Left renal cortex interstitium (tissue), 4 donors: Measurements from ENCODE around the gene ADAMTS2. TPM values are rescaled to one million over a fixed set of nuclear protein-coding genes. Genes with fewer than 3 reads are reported as not detected.
"Not testable (repeated sequence)": the region's sequence is repeated elsewhere in the genome, so short reads cannot be mapped to it uniquely, and the experiment has no call there.

ENCODE experiments used
- DNase-seq, 4 donors: peaks; one replicate each; pipeline ENCODE4 v3.0.0-alpha.2; 2013; ENCODE audit warnings: low read depth in 4 of 4, low spot score in 2 of 4, missing footprints in 1 of 4
- polyA plus RNA-seq, 4 donors: library from polyadenylated mRNA; unstranded; fragments of 120-200 nt; gene quantifications; one replicate each; pipeline ENCODE4 v1.2.1, GENCODE V29; 2013; ENCODE audit not compliant: insufficient read length in 4 of 4

Gene ADAMTS2
- polyA plus RNA-seq, 4 donors, result 11.5 to 15.9 (median 12.1) TPM

DNA sequence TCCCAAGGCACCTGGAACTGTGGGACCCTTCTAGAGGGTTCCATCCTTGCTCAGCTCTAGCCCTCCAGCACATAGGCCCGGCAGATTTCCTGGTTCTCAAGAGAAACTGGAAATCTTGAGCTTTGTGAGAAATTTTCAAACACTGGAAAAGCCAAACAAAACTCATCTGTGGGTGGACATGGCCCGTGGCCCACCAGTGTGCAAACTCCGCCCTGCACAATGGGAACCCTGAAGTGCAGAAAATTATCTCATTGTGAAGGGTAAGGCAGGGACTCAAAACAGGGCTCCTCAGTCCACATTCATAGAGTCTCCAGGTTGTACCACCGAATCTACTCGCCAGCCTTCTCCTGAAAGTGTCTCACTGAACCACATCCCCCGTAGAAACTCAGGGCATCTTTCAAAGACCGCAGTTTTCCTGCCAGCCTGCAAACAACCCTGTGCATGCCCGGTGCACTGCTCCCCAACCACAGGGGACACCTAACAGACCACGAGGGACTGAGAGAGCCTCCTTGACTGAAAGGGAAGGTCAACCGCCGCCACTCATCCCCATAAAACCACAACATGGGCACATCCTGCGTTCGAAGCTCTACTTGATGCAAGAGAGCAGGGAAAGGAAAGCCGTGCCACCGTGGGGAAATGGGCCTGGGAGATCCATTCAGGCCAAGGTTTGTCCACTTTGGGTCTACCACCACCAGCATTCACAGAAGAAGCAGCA is 18.1 kb downstream of the ADAMTS2 start:
- no peak for DNase-seq

DNA sequence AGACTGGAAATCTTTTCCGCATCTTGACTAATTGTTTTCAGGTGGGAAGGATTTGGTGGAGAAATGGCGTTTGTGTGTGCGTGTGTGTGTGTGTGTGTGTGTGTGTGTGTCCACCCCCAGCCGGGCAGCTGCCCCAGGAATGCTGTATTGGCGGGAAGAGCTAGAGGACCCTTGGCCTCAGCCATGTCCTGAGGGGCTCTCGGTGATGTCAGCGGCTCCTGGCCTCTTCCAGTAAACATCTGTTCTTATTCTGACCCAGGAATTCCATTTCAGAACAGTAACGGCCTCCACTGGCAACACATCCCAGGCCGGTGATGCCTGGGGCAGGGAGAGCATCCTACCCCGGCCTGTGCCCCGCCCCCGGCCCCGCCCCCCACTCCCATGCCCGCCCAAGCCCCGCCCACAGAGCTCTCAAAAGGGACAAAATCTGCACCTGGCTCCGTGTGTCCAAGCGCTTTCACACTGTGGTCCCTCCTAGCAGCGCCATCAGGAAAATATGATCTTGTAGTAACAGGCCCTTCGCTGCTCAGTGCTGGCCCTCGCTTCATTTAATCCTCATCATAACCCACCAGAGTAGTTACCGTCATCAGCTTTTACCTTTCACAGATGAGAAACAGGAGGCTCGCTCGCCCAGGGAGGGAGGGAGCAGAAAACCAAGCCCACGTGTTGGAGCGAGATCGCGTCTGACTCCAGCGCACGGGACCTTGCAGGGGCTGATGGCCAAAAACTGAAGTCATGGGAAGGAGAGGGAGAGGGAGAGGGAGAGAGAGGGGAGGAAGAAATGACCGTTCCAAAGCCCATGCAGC is 18.9 kb downstream of the ADAMTS2 start:
- no peak for DNase-seq

DNA sequence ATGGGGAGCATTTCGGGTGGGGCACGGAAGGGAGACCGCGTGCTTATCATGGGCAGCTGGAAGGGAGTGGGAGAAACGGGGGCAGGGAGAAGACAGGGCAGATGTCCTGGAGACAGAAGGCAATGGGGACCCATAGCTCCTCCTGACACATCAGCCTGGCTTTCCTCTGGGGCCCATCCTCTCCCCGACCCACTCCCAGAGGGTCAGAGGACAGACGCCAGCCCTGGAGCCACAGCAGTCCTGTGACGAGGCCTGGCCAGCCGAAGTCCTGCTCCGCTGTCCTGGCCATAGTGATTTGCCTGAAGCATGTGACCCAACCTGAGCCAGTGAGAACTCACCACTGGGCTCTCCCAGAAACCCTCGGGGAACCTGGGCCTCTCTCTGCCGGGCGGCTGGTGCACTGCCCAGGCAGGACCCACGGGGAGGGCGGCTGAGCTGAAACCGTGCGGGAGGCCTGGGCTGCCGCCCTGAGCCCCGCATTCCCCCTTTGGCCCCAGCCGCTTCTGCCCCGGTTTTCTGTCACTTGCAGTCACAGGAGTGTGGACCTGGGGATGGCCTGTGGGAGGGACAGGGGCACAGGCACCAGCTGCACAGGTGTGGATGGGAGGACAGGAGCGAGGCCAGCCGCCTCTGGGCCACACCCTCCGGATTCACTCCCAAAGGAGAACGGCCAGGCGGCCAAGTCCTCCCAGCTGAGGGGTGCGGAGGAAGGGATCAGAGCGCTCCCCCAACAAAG is 19.8 kb downstream of the ADAMTS2 start:
- DNase-seq, result no peak

DNA sequence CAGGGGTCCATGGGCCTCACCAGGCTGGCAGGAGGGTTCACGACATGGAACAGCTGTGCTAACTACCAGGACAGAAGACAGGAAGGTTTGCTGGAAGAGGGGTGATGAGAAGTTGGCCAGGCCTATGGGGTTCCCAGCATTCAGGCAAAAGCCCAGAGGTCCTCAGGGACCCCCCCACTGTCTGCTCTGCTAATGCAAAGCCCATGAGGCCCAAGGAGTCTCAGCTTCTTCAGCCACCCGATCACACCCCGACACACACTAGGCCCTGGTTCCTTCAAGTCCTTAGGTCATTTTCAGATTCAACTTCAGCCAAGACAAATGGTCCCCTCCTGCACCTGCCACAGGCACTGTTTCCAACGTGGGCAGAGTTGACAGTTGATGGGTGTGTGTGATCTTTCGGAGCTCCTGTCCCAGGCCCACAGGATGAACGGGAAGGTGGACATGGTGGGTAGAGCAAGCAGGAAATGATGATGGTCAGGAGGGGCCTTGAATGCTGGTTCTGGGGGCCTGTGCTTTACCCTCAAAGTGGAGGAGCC is 20.4 kb downstream of the ADAMTS2 start:
- no peak for DNase-seq

DNA sequence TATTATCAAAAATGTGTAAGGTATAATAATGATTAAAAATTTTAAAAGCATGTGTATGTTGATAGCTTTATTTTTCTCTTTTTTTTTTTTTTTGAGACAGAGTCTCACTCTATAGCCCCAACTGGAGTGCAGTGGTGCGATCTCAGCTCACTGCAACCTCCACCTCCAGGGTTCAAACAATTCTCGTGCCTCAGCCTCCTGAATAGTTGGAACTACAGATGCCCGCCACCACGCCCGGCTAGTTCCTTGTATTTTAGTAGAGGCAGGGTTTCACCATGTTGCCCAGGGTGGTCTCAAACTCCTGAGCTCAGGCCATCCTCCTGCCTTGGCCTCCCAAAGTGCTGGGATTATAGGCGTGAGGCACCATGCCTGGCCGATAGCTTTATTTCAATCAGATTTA is 20.9 kb downstream of the ADAMTS2 start:
- DNase-seq, result not testable (repeated sequence)

DNA sequence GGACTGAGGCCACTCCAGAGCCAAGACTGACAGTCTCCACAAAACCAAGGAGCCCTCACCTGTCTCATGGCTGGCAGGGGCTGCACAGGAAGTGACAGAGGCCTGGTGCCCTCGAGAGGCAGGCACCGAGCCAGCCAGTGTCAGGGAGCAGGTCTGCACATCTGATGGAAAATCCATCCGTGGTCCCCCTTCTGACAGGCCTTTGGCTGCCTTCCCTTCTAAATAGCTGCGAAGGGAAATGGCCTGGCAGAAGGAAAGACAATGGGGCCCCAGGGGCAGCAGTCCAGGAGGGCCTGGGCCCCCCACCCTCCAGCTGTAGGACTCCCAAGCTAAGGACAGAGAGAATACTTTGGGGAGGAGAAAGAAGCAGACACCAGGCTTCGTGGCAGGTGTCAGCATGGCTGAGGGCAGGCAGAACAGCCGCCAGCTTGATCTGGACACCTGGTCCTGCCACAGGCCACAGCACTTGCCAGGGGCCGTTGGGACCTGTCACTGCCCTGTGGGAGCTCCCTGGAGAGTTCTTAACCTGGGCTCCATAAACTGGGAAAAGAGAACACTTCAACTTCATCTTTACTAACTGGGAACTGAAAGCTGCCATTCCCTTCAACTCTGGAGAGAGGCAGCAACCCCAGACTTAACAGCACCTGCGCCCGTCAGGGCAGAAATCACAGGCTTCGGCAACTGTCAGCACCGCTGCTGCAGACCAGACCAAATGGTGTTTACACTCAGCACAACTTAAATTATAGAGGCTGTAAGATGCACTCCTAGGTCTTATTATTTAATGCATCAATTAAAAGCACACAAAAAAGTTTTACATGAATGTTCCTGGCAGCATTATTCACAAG is 22.0 kb downstream of the ADAMTS2 start:
- no peak for DNase-seq

DNA sequence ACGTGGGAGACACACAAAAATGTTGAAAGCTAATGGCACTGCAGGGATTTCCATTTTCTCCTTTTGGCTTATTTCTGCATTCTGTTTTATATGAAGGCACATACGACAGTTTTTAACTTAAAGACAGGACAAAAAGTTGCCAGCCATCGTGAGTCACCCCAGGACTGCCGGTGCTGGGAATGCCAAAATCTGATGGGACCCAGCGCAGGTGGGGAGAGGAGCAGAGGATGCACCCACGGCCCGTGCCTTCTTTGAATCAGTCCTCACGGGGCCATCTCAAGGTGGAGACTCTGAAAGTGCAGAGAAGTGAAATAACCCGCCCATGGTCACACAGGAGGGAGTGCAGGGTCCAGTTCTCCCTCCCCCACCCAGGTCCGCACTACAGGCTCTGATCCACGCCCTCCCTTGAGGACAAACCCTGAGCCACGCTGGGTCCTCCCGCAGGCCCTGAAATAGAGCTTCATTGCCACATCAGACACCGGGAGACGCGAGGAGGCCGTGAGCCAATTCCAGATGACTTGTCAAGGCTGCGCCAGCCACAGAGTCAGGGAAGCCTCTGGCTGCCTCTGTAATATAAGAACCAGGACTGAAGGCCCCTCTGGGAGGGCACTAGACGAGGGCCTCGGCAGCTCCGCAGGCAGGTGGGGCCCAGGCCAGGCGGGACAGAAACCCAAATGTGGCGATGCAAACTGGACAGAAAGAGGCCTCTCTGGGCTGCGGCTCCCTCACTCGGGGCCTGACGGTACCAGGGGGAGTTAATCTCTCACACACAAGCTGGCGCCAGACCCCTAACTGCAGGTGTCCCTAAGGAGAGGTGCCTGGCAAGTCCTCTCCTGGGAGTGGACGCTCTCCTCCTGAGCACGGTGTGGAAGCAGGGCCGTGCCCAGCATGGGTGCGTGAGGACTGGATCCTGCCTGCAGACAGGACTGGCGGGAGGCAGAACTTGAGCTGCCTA is 22.9 kb downstream of the ADAMTS2 start:
- DNase-seq, result no peak

DNA sequence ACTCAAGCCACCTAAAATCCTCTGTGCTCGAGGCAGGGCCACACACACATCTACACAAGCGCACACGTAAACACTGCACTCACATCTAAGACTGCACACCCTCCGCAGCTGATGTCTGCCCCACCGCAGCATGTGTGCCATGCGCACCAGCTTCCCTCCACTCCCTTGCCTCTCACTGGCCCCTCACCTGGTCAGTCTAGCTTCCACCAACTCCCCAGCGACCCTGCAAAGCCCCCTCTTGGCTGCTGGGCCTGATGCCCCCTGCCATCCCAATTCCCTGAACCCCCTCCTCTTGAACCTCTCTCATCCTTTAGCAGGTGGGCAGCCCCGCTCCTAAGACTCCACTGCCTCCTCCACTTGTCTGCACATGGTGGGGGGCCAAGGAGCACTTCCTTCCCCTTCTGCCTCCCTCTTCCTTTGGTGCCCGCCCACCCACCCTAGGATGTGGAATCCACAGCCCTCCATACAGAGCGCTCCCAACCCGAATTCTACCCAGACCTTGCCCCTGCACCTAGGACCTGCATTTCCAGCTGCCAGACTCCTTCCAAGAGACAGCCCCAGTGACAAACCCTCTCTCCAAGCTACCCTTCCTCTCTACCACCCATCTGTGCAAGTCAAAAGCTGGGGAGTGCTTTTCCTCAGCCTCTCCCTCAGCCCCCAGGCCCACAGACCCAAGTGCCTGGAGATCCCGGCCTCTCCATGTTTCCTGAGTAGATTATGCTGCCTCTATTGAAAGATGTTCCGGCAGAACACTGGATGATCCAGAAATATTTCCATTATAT is 23.9 kb downstream of the ADAMTS2 start:
- DNase-seq, result no peak

DNA sequence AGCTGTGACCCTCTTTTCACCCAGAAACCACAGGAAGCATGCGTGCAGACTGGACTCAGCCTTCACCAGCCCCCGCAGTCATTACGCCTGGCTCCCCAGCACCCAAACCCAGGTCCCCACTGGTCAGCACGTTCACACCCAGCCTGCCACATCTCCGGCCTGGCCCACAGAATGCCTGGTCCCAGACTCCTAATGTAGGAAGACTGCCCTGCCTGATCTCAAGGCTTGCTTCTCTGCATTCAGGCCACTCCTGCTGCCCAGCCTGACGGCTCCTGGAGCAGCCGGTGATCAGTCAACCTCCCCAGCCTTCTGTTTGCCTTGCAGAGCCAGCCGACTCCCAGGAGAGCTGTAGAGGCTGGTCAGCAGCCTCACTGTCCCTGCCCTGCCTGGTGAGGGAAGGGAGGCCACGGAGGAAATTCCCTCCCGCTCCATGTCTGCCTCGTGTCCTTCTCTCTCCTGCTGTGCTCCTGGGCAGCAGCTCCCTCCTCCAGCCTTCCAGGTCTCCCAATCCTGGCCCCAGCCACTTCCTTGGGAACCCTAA is 25.4 kb downstream of the ADAMTS2 start:
- DNase-seq, result no peak

DNA sequence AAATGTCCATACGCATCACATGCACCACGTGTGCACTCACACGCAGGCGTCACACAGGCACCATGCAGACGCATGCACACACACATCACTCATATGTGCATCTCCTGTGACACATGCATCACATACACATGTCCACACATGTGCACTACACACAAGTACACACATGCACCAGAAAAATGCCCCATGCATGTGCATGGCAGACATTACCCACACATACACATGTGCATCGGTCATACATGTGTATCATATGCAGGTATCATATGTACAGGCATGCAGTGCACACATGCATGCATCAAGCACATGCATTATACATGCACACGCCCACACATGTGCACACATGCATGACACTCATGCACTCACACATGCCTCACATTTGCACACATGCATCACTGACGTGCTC is 26.1 kb downstream of the ADAMTS2 start:
- no peak for DNase-seq

DNA sequence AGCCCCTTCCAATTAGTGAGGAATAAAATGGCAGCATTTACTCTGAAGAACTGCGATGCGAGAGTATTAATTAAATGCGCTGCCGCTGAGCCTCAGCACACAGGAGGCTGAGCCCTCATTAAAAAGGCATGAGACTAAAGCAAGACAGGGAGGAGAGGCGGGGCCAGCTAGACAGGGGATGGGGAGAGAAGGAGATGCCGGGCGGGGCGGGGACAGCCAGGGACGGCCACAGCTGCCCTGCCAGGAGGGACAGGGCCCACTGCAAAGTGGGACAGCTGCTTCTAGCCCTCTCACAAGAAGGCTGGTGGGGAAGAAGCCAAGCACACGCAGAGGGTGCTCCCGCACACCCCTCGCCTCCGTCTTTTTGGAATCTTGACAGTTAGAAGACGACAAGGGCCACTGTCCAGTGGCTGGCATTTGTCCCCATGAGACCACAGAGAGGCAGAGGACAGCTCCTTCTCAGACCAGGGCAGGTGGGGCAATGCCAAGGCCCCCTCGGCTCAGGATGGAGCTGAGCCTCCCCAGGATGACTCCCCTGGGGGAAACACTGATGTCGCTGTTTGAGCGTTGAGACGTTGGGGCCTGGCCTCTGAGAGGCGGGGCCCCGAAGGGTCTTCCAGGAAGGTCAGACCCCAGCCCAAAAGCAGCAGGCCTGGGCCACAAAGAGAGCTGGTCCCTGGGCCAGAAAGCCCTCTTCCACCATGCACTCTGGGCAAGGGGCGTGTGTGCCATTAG is 26.9 kb downstream of the ADAMTS2 start:
- no peak for DNase-seq

DNA sequence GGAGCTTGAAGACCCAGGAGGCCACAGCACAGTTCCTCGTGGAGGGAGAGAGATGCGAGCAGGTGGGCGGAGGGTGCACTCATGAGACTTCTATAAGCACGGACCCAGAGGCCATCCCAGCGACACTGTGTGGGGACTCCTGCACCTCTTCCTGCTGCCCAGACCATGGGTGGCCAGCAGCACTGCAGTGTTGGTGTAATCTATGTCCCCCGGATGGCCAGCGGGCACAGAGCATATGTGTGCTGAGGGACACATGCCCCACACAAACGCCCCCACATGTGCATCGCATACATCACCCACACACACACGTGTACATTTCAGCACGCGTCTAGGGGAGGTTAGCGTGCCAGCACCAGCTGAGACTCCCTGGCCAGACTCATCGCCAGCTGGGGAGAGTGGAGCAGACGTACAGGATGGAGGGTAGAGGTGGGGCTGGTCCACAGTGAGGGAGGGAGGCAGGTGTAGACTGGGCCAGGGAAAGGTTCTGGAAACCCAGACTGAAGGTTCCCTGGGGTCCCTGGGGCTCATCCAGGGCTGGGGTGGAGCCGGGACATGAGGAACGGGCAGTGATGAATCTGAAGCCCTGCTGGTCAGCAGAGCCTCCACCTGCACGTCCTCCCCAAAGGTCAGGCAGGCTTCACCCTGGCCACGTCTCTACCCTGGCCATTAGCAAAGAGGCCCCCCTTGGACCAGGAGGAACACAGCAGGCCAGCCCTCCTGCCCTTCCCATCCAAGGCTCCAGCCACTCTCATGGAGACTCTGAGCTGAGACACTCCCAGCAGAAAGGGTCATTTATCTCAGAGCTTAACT is 27.6 kb downstream of the ADAMTS2 start:
- no peak for DNase-seq

DNA sequence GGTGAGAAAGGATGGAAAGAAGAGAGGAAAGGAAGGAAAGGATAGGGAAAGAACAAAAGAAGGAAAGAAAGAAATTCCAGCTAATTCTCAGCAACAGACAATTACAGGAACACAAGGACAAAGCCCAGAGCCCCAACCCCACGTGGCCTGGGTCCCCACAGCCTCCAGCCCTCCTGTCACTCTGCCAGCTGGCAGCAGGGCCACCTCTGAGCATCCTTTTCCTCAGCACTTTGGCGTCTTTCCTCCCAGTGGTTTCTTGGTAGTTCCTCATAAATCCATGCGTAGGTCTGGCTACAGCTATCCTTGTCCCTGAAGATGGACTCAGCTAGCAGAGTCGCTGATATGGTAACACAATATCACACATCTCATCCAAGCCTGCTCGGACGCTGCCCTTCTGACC is 28.3 kb downstream of the ADAMTS2 start:
- DNase-seq, result no peak

DNA sequence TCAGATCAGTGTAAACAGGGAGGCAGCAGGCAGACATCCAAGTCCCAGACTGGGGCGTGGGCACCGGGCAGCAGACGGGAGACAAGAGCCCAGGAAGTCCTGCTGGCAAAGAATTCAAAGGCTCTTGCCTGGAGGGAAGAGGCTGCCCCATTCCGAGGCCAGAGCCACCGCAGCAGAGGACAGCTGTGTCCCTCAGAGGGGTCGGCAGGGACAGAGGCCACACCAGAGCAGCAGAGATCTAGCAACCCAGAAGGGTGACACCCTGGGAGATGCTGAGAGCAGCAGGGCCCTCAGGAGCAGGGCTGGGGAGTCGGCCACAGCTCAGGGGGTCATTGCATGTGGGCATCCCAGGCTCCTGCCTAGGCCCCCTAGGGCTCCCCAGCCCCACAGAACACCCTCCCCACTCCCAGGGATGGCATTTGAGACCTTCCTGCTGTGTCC is 29.1 kb downstream of the ADAMTS2 start:
- no peak for DNase-seq

DNA sequence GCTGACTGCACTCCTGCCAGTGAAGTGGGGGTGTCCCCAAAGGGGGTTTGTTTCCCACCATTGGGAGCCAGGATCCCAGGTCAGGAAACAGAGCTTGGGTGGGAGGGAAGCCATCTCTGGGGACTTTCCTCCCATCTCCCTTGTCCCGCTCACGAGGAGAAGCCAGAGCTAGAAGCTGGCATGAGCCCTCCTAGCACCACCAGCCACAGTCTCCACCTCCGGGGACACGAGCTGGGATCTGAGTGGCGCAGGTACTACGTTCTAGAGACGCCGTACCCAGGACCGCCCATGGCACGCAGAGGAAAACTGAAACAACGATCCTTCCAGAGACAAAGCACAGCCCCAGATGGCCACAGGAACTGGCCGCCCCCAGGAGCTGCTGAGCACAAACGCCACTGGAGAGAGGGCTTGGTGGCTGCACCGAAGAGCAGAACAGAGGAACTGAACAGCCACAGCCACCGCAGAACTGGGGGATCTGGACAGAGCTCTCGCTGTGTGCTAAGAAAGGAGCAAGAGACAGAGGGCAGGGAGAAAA is 29.8 kb downstream of the ADAMTS2 start:
- no peak for DNase-seq
